K562 (cell line): ENCODE data around the gene MMP17. TPM values are rescaled to one million over a fixed set of nuclear protein-coding genes. Genes with fewer than 3 reads are reported as not detected.

ENCODE experiments used
- CHD7 ChIP-seq: fragments of 200-600 bp; sonication (generic); IDR thresholded peaks from one replicate; pipeline ENCODE4 v1.6.1; 2012; ENCODE audit warnings: mild to moderate bottlenecking, low read depth, low read length, inconsistent platforms
- ZBTB40 ChIP-seq, 2 experiments: fragments of 450-650 bp in 1 of 2; sonication (generic) in 1 of 2; formaldehyde crosslinking in 1 of 2; IDR thresholded peaks; 2 replicates each; pipeline versions ENCODE4 v1.7.1 to v1.9.0; 2016 to 2022; ENCODE audit warnings: inconsistent platforms in 1 of 2, mild to moderate bottlenecking in 1 of 2, missing genetic modification reagents in 1 of 2
- ZNF449 ChIP-seq: fragments of 250-450 bp; sonication (Bioruptor Pico); IDR thresholded peaks from 2 replicates; pipeline ENCODE4 v1.8.0; 2022; ENCODE audit warnings: moderate library complexity, mild to moderate bottlenecking, inconsistent platforms
- polyA plus RNA-seq, 8 experiments: library from polyadenylated mRNA; depleted of rRNA in 4 of 8; stranded (reverse) in 5 of 8; unstranded in 3 of 8; fragments of >200 nt; fragmentation: Nextera tagmentation in 2 of 8; fragmentation: Illumina TruSeq in 1 of 8; extraction: Ambion mirVana in 2 of 8; extraction: Trizol in 1 of 8; gene quantifications; 2 replicates each; pipeline versions ENCODE4 v1.2.1 to v1.2.3, GENCODE V29; 2011 to 2014; ENCODE audit warnings: inconsistent platforms in 1 of 8, missing spikeins in 1 of 8
- total RNA-seq, 7 experiments: library from RNA; depleted of rRNA in 6 of 7; stranded (reverse); fragments of >200 nt in 6 of 7; fragmentation: Illumina TruSeq in 2 of 7; extraction: Trizol in 2 of 7; gene quantifications; 2 replicates each; pipeline versions ENCODE4 v1.2.1 to v1.2.3, GENCODE V29; 2011 to 2021; ENCODE audit warnings: low replicate concordance in 1 of 7

MMP17 gene
- total and polyA plus RNA-seq, 9 of the 15 experiments (the other 6 are each of a cell fraction or from before 2014, with no cell fraction given) = 1.1 to 21.2 (median 17.1) TPM; not detected in 2

- no peak for TF ChIP-seq CHD7
- TF ChIP-seq ZBTB40 (IDR thresholded peaks at IDR 0.05) = 0 out of 2 replicates have a peak, but pooled peaks have one; percentile 37
- TF ChIP-seq ZBTB40 (CRISPR knock-in tag; IDR thresholded peaks at IDR 0.05) = no peak
- no peak for TF ChIP-seq ZNF449
These were observed 620 bp downstream of the MMP17 start (continued) for GRCh38 chr12:131828671-131829355.
